Measurements from ENCODE around the gene CLDN10. TPM values are rescaled to one million over a fixed set of nuclear protein-coding genes. Genes with fewer than 3 reads are reported as not detected.

The CLDN10 gene
- total and polyA plus RNA-seq, 10 donors: 0.08 to 0.52 (median 0.10) TPM; not detected in 5

DNA sequence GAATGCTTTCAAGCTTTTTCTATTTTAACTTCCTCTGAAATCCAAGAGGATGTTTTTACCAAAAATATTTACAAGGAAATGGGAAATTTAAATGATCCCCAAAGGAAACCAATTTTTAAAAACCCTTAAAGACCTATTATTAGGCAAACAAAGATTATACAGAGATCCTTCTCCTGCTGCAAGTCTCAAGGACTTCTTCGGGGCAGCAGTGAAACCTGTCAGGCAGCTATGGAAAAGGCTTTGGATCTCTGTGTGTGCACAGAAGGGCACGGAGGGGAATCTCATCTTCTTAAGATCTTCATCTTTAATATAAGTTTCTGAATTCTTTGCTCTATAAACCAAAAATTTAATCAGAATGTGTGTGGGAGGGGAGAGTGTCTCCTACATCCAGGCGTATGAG, 36.0 kb upstream of the CLDN10 start:
- no peak overlapping the region for H3K27ac ChIP-seq
- intact Hi-C loops (cut with DNase I; ENCODE audit: low total_unique reads): no loop called here
- WGBS, 5 donors: 20 to 42% (median 25%) methylated on average over 3 of the region's 3 CpGs
- peaks cover 0 to 3% (median 0%) of the 10 kb centered on the region in 8 donors for H3K9me3 ChIP-seq
- DNase-seq: no peak
- no peaks in the 10 kb centered on the region for H3K36me3 ChIP-seq
- no peaks in the 10 kb centered on the region for H3K4me1 ChIP-seq
- peaks cover 0 to 24% (median 0%) of the 10 kb centered on the region in 7 donors for H3K27me3 ChIP-seq (replicated peaks in 1 of 7)
- TF ChIP-seq POLR2AphosphoS5 (IDR thresholded peaks at IDR 0.05) (no peak), POLR2A (IDR thresholded peaks at IDR 0.05) (no peak)
- TF ChIP-seq, protein P1, sequence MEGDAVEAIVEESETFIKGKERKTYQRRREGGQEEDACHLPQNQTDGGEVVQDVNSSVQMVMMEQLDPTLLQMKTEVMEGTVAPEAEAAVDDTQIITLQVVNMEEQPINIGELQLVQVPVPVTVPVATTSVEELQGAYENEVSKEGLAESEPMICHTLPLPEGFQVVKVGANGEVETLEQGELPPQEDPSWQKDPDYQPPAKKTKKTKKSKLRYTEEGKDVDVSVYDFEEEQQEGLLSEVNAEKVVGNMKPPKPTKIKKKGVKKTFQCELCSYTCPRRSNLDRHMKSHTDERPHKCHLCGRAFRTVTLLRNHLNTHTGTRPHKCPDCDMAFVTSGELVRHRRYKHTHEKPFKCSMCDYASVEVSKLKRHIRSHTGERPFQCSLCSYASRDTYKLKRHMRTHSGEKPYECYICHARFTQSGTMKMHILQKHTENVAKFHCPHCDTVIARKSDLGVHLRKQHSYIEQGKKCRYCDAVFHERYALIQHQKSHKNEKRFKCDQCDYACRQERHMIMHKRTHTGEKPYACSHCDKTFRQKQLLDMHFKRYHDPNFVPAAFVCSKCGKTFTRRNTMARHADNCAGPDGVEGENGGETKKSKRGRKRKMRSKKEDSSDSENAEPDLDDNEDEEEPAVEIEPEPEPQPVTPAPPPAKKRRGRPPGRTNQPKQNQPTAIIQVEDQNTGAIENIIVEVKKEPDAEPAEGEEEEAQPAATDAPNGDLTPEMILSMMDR (IDR thresholded peaks at IDR 0.05 in 8 of 11, conservative IDR thresholded peaks at IDR 0.05 in 3 of 11): no peak
- no peak overlapping the region for H3K4me3 ChIP-seq

DNA sequence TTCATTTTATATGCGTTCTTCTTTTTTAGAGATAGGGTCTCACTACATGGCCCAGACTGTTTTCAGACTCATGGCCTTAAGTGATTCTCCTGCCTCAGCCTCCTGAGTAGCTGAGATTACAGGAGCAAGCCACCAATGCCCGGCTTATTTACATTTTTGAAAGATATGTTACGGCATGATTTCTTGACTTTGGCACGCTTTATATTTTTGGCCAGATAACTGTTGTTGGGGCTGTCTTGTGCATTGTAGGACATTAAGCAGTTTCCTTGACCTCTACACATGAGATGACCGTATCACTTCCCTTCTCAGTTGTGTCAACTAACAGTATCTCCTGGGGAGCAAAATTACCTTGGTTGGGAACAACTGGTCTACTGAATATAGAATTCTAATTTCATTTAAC, 28.9 kb upstream of the CLDN10 start:
- no peaks in the 10 kb centered on the region for H3K4me1 ChIP-seq
- 72 to 88% (median 78%) methylated on average over 5 of the region's 5 CpGs for WGBS, 5 donors
- no peak for DNase-seq
- H3K36me3 ChIP-seq: no peaks in the 10 kb centered on the region
- intact Hi-C loops (cut with DNase I; ENCODE audit: low total_unique reads): no loop called here
- no peak overlapping the region for H3K27ac ChIP-seq
- TF ChIP-seq, protein P1 (IDR thresholded peaks at IDR 0.05 in 8 of 11, conservative IDR thresholded peaks at IDR 0.05 in 3 of 11): no peak
- no peak for TF ChIP-seq POLR2AphosphoS5 (IDR thresholded peaks at IDR 0.05)
- TF ChIP-seq POLR2A (IDR thresholded peaks at IDR 0.05): no peak
- H3K27me3 ChIP-seq (replicated peaks in 1 of 7): no peaks in the 10 kb centered on the region
- H3K4me3 ChIP-seq: no peak overlapping the region
- peaks cover 0 to 10% (median 1%) of the 10 kb centered on the region in 8 donors for H3K9me3 ChIP-seq

DNA sequence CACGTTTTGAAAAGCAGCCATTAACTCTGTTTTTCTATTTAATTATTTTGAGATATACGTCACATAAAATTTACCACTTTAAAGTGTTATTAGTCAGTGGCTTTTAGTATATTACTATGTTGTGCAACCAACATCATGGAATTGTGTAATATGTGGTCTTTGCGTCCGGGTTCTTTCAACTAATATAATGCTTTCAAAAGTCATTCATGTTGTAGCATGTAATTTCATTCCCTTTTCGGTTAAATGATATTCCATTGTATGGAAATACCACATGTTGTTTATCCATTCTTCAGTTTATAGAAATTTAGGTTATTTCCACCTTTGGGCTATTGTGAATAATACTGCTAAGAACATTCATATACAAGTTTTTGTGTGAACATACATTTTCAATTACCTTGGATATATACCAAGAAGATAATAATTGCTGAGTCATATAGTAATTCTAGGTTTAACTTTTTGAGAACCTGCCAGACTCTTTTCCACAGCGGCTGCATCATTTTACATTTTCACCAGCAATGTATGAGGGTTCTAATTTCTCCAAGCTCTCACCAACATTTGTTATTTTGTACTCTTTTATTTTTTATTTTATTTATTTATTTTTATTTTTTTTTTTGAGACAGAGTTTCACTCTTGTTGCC, 28.1 kb upstream of the CLDN10 start:
- Histone ChIP-seq H3K27ac (no peak overlapping the region), H3K27me3 (replicated peaks in 1 of 7) (no peaks in the 10 kb centered on the region), H3K9me3 (peaks cover 0 to 10% (median 1%) of the 10 kb centered on the region in 8 donors), H3K4me3 (no peak overlapping the region), H3K4me1 (no peaks in the 10 kb centered on the region), H3K36me3 (no peaks in the 10 kb centered on the region)
- TF ChIP-seq POLR2A (IDR thresholded peaks at IDR 0.05): no peak
- no peak for DNase-seq
- intact Hi-C loops (cut with DNase I; ENCODE audit: low total_unique reads): no loop called here
- 37 to 74% (median 70%) methylated on average over 6 of the region's 6 CpGs for WGBS, 5 donors

DNA sequence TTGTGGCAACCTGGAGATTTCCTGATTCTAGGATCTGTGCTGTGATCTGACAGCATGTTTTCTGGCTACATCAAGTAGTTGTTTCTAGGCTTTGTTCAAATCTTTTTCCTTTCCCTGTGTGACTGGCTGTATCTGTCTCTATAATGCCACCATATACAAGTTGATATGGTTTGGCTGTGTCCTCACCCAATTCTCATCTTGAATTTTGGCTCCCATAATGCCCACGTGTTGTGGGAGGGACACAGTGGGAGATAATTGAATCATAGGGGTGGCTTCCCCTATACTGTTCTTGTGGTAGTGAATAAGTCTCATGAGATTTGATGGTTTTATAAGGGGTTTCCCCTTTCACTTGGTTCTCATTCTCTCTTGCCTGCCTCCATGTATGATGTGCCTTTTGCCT, 24.6 kb upstream of the CLDN10 start:
- Histone ChIP-seq H3K4me3 (no peak overlapping the region), H3K36me3 (no peaks in the 10 kb centered on the region), H3K9me3 (peaks cover 0 to 7% (median 0%) of the 10 kb centered on the region in 8 donors), H3K4me1 (no peaks in the 10 kb centered on the region), H3K27me3 (replicated peaks in 1 of 7) (peaks cover 0 to 9% (median 0%) of the 10 kb centered on the region in 7 donors), H3K27ac (no peak overlapping the region)
- DNase-seq: no peak
- WGBS, 5 donors: 62 to 85% (median 73%) methylated on average over 1 of the region's 1 CpG
- TF ChIP-seq, protein P1 (IDR thresholded peaks at IDR 0.05 in 8 of 11, conservative IDR thresholded peaks at IDR 0.05 in 3 of 11): no peak
- TF ChIP-seq POLR2AphosphoS5 (IDR thresholded peaks at IDR 0.05): no peak
- TF ChIP-seq POLR2A (IDR thresholded peaks at IDR 0.05): no peak
- intact Hi-C loops (cut with DNase I; ENCODE audit: low total_unique reads): no loop called here
